SKM-1 treated with dmso at 0.1 percent for 144 hours (cell line): ENCODE data around the gene FAM209A.
"Not testable (repeated sequence)": the region's sequence is repeated elsewhere in the genome, so short reads cannot be mapped to it uniquely, and the experiment has no call there.

Source experiments
- DNase-seq: peaks from one replicate; lab custom pipeline; 2025; ENCODE audit not compliant: unreplicated experiment; lab: John Stamatoyannopoulos, UW

FAM209A gene

GRCh38 chr20:56524444-56524843 lies at the start of gene FAM209A:
Gene FAM209A (plus strand): TSS chr20:56524744. CDS start chr20:56524809, 65 bp downstream.
- not testable (repeated sequence) for DNase-seq

- no peak for DNase-seq
These were observed 40.6 kb upstream of the FAM209A start for GRCh38 chr20:56483970-56484369.

- peak; percentile 44 for DNase-seq
These were observed 37.3 kb upstream of the FAM209A start for GRCh38 chr20:56487216-56487615.

GRCh38 chr20:56488566-56488965 lies 36.0 kb upstream of the FAM209A start:
- no peak for DNase-seq

GRCh38 chr20:56501116-56501515 lies 23.4 kb upstream of the FAM209A start:
- no peak for DNase-seq

GRCh38 chr20:56503916-56504315 lies 20.6 kb upstream of the FAM209A start:
- DNase-seq: no peak

- DNase-seq: no peak
These were observed 20.1 kb upstream of the FAM209A start for GRCh38 chr20:56504373-56505005.

GRCh38 chr20:56506103-56506502 lies 18.4 kb upstream of the FAM209A start:
- DNase-seq: no peak

- DNase-seq: no peak
These were observed 12.6 kb upstream of the FAM209A start for GRCh38 chr20:56511926-56512325.

- DNase-seq: no peak
These were observed 11.1 kb upstream of the FAM209A start for GRCh38 chr20:56513161-56514150.

GRCh38 chr20:56516631-56517030 lies 7.9 kb upstream of the FAM209A start:
- no peak for DNase-seq

- DNase-seq: no peak
These were observed 7.3 kb upstream of the FAM209A start for GRCh38 chr20:56517211-56517610.

GRCh38 chr20:56517641-56518040 lies 6.9 kb upstream of the FAM209A start:
- DNase-seq: no peak

- no peak for DNase-seq
These were observed 6.4 kb upstream of the FAM209A start for GRCh38 chr20:56518126-56518525.

GRCh38 chr20:56518721-56519398 lies 5.7 kb upstream of the FAM209A start:
- DNase-seq: no peak

- DNase-seq: no peak
These were observed 5.0 kb upstream of the FAM209A start for GRCh38 chr20:56519551-56519950.

- DNase-seq: no peak
These were observed 4.4 kb upstream of the FAM209A start for GRCh38 chr20:56520180-56520579.

- DNase-seq: not testable (repeated sequence)
These were observed 3.7 kb upstream of the FAM209A start for GRCh38 chr20:56520746-56521354.

GRCh38 chr20:56522311-56522710 lies 2.2 kb upstream of the FAM209A start:
- DNase-seq: no peak

- no peak for DNase-seq
These were observed 3.0 kb downstream of the FAM209A start for GRCh38 chr20:56527521-56527920.

GRCh38 chr20:56532946-56533345 lies 8.4 kb downstream of the FAM209A start, which contains the start of gene FAM209B:
Gene FAM209B (plus strand): TSS chr20:56533246. CDS start chr20:56533342, 96 bp downstream.
- not testable (repeated sequence) for DNase-seq
